Measurements from ENCODE around the gene TAF13. TPM values are rescaled to one million over a fixed set of nuclear protein-coding genes. Genes with fewer than 3 reads are reported as not detected.
A peak's percentile ranks its signal among the peaks of the same experiment; 100 is the strongest.

Gene TAF13
- total and polyA plus RNA-seq, 4 donors, result 22.2 to 39.4 (median 34.3) TPM

- WGBS, 2 donors, result 96 to 97% methylated on average over 1 of the region's 1 CpG
- TF ChIP-seq CTCF (IDR thresholded peaks at IDR 0.05; ENCODE audit: control extremely low read depth, extremely low read depth), result no peak
These were observed 19.8 kb upstream of the TAF13 start for GRCh38 chr1:109095631-109096030.

GRCh38 chr1:109094871-109095270, 19.1 kb upstream of the TAF13 start:
- no peaks in the 10 kb centered on the region for H3K27me3 ChIP-seq (ENCODE audit: control insufficient read depth in 3 of 3, insufficient read depth in 3 of 3, low read length in 2 of 3)
- H3K4me3 ChIP-seq, result no peak overlapping the region
- WGBS, 2 donors, result 64 to 76% methylated on average over 1 of the region's 1 CpG
- no peak for DNase-seq
- TF ChIP-seq CTCF (IDR thresholded peaks at IDR 0.05; ENCODE audit: control extremely low read depth, extremely low read depth), result no peak
- peaks cover 4 to 13% (median 8%) of the 10 kb centered on the region in 4 donors for H3K36me3 ChIP-seq (ENCODE audit: control insufficient read depth in 4 of 4, insufficient read depth in 4 of 4, low read length in 4 of 4)
- H3K27ac ChIP-seq (ENCODE audit: low read depth in 1 of 2, low read length in 1 of 2), result peak overlapping the region in 1 of 2 donors; percentile 72
- H3K9me3 ChIP-seq (ENCODE audit: control insufficient read depth in 4 of 4, insufficient read depth in 3 of 4, low read length in 3 of 4), result no peaks in the 10 kb centered on the region
- peaks cover 4 to 16% (median 9%) of the 10 kb centered on the region in 5 donors for H3K4me1 ChIP-seq (ENCODE audit: control insufficient read depth in 5 of 5, insufficient read depth in 5 of 5, low read length in 5 of 5)
- no peak overlapping the region for H3K9ac ChIP-seq (ENCODE audit: insufficient read depth in 1 of 2, low read length in 2 of 2)
- no peak for ATAC-seq (ENCODE audit: insufficient read depth, low FRiP score)

More at GRCh38 chr1:109095631-109096030, 19.8 kb upstream of the TAF13 start:
- peaks cover 4 to 16% (median 9%) of the 10 kb centered on the region in 5 donors for H3K4me1 ChIP-seq (ENCODE audit: control insufficient read depth in 5 of 5, insufficient read depth in 5 of 5, low read length in 5 of 5)
- H3K27me3 ChIP-seq (ENCODE audit: control insufficient read depth in 3 of 3, insufficient read depth in 3 of 3, low read length in 2 of 3), result no peaks in the 10 kb centered on the region
- DNase-seq (no peak), ATAC-seq (ENCODE audit: insufficient read depth, low FRiP score) (no peak)
- H3K4me3 ChIP-seq, result no peak overlapping the region
- peaks cover 5 to 13% (median 10%) of the 10 kb centered on the region in 4 donors for H3K36me3 ChIP-seq (ENCODE audit: control insufficient read depth in 4 of 4, insufficient read depth in 4 of 4, low read length in 4 of 4)
- H3K9me3 ChIP-seq (ENCODE audit: control insufficient read depth in 4 of 4, insufficient read depth in 3 of 4, low read length in 3 of 4), result no peaks in the 10 kb centered on the region
- no peak overlapping the region for H3K9ac ChIP-seq (ENCODE audit: insufficient read depth in 1 of 2, low read length in 2 of 2)
- no peak overlapping the region for H3K27ac ChIP-seq (ENCODE audit: low read depth in 1 of 2, low read length in 1 of 2)

GRCh38 chr1:109094377-109094803, 18.6 kb upstream of the TAF13 start:
- no peak overlapping the region for H3K9ac ChIP-seq (ENCODE audit: insufficient read depth in 1 of 2, low read length in 2 of 2)
- H3K4me1 ChIP-seq (ENCODE audit: control insufficient read depth in 5 of 5, insufficient read depth in 5 of 5, low read length in 5 of 5), result peaks cover 5 to 16% (median 9%) of the 10 kb centered on the region in 5 donors
- peak overlapping the region; percentile 69 to 72 for H3K27ac ChIP-seq (ENCODE audit: low read depth in 1 of 2, low read length in 1 of 2)
- DNase-seq (no peak), ATAC-seq (ENCODE audit: insufficient read depth, low FRiP score) (no peak)
- TF ChIP-seq CTCF (IDR thresholded peaks at IDR 0.05; ENCODE audit: control extremely low read depth, extremely low read depth), result no peak
- WGBS, 2 donors, result 61% methylated on average over 7 of the region's 7 CpGs
- H3K4me3 ChIP-seq, result no peak overlapping the region
- H3K36me3 ChIP-seq (ENCODE audit: control insufficient read depth in 4 of 4, insufficient read depth in 4 of 4, low read length in 4 of 4), result peaks cover 4 to 13% (median 8%) of the 10 kb centered on the region in 4 donors
- H3K27me3 ChIP-seq (ENCODE audit: control insufficient read depth in 3 of 3, insufficient read depth in 3 of 3, low read length in 2 of 3), result no peaks in the 10 kb centered on the region
- H3K9me3 ChIP-seq (ENCODE audit: control insufficient read depth in 4 of 4, insufficient read depth in 3 of 4, low read length in 3 of 4), result peaks cover 0 to 3% (median 0%) of the 10 kb centered on the region in 4 donors

GRCh38 chr1:109091839-109092193, 16.0 kb upstream of the TAF13 start:
- H3K4me3 ChIP-seq, result peak overlapping the region; percentile 79
- H3K36me3 ChIP-seq (ENCODE audit: control insufficient read depth in 4 of 4, insufficient read depth in 4 of 4, low read length in 4 of 4), result peaks cover 4 to 12% (median 8%) of the 10 kb centered on the region in 4 donors
- peak overlapping the region; percentile 84 to 88 for H3K9ac ChIP-seq (ENCODE audit: insufficient read depth in 1 of 2, low read length in 2 of 2)
- peak overlapping the region in 1 of 2 donors; percentile 85 for H3K27ac ChIP-seq (ENCODE audit: low read depth in 1 of 2, low read length in 1 of 2)
- peaks cover 6 to 16% (median 9%) of the 10 kb centered on the region in 5 donors for H3K4me1 ChIP-seq (ENCODE audit: control insufficient read depth in 5 of 5, insufficient read depth in 5 of 5, low read length in 5 of 5)
- no peaks in the 10 kb centered on the region for H3K27me3 ChIP-seq (ENCODE audit: control insufficient read depth in 3 of 3, insufficient read depth in 3 of 3, low read length in 2 of 3)
- WGBS, 2 donors, result 0 to 3% methylated on average over 1 of the region's 1 CpG
- H3K9me3 ChIP-seq (ENCODE audit: control insufficient read depth in 4 of 4, insufficient read depth in 3 of 4, low read length in 3 of 4), result peaks cover 0 to 3% (median 0%) of the 10 kb centered on the region in 4 donors
- ATAC-seq (ENCODE audit: insufficient read depth, low FRiP score), result no peak
- no peak for TF ChIP-seq CTCF (IDR thresholded peaks at IDR 0.05; ENCODE audit: control extremely low read depth, extremely low read depth)
- DNase-seq, result no peak
